Esophagus muscularis mucosa (tissue), 4 donors: Measurements from ENCODE around the gene KRTAP10-7.

Source experiments
- EP300 ChIP-seq: sonication (generic); formaldehyde crosslinking; IDR thresholded peaks from one replicate; pipeline ENCODE4 v1.6.1; 2017; ENCODE audit warnings: antibody characterized with exemption
- POLR2A ChIP-seq: fragments of 450-650 bp; IDR thresholded peaks from one replicate; pipeline ENCODE4 v1.6.1; 2017; ENCODE audit warnings: antibody characterized with exemption, moderate library complexity, mild to moderate bottlenecking, low read depth
- POLR2AphosphoS5 ChIP-seq, 2 donors: sonication (generic); formaldehyde crosslinking; IDR thresholded peaks; one replicate each; pipeline ENCODE4 v1.6.1; 2017; ENCODE audit warnings: antibody characterized with exemption in 2 of 2
- TF ChIP-seq, protein P1 (sequence below), 3 experiments: fragments of 200-600 bp in 2 of 3; fragments of 450-650 bp in 1 of 3; sonication (generic) in 2 of 3; IDR thresholded peaks; one replicate each; pipeline ENCODE4 v1.5.1; 2017 to 2019; ENCODE audit warnings: antibody characterized with exemption in 3 of 3, mild to moderate bottlenecking in 2 of 3, moderate library complexity in 1 of 3

DNA sequence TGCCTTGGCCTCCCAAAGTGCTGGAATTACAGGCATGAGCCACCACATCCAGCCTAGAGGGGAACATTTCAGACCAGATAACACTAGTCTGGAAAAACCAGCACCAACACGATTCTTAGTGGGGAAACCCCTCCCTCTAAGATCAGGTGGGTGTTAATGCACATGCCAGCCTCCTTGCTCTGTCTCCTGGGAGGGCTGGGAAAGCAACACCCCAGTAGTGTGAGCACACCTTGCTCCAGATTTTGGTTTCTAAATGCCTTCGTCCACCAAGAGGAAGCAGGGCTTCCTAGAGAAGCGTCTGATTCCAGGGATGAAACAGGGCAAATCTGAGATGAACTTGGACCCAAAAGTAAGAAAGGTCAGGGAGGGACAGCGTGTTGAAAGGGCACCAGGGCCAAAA lies 29.1 kb upstream of the KRTAP10-7 start:
- TF ChIP-seq, protein P1, sequence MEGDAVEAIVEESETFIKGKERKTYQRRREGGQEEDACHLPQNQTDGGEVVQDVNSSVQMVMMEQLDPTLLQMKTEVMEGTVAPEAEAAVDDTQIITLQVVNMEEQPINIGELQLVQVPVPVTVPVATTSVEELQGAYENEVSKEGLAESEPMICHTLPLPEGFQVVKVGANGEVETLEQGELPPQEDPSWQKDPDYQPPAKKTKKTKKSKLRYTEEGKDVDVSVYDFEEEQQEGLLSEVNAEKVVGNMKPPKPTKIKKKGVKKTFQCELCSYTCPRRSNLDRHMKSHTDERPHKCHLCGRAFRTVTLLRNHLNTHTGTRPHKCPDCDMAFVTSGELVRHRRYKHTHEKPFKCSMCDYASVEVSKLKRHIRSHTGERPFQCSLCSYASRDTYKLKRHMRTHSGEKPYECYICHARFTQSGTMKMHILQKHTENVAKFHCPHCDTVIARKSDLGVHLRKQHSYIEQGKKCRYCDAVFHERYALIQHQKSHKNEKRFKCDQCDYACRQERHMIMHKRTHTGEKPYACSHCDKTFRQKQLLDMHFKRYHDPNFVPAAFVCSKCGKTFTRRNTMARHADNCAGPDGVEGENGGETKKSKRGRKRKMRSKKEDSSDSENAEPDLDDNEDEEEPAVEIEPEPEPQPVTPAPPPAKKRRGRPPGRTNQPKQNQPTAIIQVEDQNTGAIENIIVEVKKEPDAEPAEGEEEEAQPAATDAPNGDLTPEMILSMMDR (IDR thresholded peaks at IDR 0.05): no peak
- TF ChIP-seq POLR2A (no peak), POLR2AphosphoS5 (IDR thresholded peaks at IDR 0.05) (no peak), EP300 (no peak)
